ENCODE data around the gene SYT15. TPM values are rescaled to one million over a fixed set of nuclear protein-coding genes. Genes with fewer than 3 reads are reported as not detected.
A peak's percentile ranks its signal among the peaks of the same experiment; 100 is the strongest.

The SYT15 gene
- total RNA-seq, 1 donor from 2014 or later = 12.5 TPM

DNA sequence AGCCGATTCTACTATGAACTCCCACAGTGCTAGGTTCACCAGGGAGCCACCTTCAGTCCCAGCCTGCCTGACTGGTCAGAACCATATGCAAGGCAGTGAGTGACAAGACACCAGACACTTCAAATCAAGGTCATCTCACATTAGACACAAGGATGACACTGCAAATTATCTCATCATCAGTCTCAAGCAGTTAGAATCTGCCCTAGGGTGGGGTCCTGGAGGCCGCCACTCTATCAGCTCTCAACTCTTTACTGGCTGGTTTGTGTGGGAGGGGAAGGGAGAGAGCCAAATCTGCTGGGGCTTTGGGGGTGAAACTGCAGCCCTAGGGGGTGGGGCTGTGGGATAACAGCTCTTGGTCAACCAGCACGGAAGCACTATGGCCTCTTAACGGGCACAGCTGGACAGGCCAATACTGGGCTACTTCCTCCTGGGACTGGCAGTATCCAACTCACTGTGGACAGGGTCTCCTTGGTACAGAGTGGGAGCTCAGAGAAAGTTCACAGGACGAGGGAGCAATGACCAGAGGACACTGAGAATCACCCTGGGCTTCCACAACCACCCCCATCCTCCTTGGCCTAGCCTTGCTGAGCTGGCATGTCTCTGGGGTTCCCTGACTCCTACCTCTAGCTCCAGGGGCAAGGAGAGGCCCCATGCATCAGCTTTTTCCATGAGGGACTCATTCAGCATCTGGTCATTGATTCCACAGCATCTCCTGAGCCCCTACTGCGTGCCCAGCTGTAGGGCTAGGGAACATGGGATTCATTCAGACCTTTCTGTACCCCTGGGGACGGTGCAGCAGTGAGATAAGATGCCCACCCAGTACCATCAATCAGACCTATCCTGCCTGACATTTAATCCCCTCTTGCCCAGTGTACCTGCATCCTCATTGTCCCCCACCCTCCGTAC, 27.9 kb upstream of the SYT15 start:
- H3K27me3 Mint-ChIP-seq (ENCODE audit: unreplicated experiment) = no peaks in the 10 kb centered on the region
- no peak overlapping the region for H3K4me3 Mint-ChIP-seq (ENCODE audit: unreplicated experiment)
- no peak overlapping the region for H3K27ac Mint-ChIP-seq (ENCODE audit: unreplicated experiment)
- no peaks in the 10 kb centered on the region for H3K9me3 Mint-ChIP-seq (ENCODE audit: unreplicated experiment)
- TF ChIP-seq, protein P1, sequence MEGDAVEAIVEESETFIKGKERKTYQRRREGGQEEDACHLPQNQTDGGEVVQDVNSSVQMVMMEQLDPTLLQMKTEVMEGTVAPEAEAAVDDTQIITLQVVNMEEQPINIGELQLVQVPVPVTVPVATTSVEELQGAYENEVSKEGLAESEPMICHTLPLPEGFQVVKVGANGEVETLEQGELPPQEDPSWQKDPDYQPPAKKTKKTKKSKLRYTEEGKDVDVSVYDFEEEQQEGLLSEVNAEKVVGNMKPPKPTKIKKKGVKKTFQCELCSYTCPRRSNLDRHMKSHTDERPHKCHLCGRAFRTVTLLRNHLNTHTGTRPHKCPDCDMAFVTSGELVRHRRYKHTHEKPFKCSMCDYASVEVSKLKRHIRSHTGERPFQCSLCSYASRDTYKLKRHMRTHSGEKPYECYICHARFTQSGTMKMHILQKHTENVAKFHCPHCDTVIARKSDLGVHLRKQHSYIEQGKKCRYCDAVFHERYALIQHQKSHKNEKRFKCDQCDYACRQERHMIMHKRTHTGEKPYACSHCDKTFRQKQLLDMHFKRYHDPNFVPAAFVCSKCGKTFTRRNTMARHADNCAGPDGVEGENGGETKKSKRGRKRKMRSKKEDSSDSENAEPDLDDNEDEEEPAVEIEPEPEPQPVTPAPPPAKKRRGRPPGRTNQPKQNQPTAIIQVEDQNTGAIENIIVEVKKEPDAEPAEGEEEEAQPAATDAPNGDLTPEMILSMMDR (IDR thresholded peaks at IDR 0.05) = no peak
- no peaks in the 10 kb centered on the region for H3K36me3 Mint-ChIP-seq (ENCODE audit: unreplicated experiment)
- DNase-seq (ENCODE audit: extremely low spot score, unreplicated experiment) = peak; percentile 84
- peaks cover 4% of the 10 kb centered on the region for H3K4me1 Mint-ChIP-seq (ENCODE audit: unreplicated experiment)

DNA sequence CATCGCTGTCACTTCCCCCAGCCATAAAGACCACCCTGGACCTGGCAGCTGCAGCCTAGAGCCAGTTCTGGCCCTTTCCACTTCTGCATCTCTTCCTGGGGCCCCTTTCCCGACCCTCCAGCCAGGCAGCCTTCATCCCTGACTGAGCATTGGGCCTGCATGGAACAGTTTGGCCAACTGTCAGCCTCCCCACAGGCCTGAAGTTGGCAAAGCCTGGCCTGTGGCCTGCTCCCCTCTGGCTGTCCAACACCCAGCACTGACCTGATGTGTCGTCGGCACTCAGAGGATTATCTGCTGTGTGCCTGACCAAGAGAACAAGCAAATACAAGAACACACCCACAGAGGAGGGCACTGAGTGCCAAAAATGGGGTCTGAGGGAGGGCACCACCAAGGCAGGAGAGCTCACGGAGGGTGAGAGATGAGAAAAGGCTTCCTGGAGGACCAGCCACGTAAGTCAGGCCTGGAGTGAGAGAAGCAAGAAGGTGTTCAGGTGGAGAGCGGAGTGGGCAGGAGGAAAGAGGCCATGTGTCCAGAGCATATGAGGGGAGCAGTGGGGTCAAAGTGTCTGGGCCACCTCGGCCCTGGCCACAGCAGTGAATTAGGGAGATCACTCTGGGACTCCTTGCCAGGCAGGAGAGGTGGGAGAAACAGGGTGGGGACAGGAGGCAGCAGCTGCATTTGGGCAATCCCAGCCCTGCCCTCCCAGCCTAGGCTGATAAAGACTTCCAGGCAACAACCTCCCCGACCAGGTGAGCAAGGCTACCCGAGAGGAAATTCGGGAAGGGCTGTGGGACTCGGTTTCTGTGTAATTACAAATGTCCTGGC, 27.0 kb upstream of the SYT15 start:
- H3K27ac Mint-ChIP-seq (ENCODE audit: unreplicated experiment) = no peak overlapping the region

DNA sequence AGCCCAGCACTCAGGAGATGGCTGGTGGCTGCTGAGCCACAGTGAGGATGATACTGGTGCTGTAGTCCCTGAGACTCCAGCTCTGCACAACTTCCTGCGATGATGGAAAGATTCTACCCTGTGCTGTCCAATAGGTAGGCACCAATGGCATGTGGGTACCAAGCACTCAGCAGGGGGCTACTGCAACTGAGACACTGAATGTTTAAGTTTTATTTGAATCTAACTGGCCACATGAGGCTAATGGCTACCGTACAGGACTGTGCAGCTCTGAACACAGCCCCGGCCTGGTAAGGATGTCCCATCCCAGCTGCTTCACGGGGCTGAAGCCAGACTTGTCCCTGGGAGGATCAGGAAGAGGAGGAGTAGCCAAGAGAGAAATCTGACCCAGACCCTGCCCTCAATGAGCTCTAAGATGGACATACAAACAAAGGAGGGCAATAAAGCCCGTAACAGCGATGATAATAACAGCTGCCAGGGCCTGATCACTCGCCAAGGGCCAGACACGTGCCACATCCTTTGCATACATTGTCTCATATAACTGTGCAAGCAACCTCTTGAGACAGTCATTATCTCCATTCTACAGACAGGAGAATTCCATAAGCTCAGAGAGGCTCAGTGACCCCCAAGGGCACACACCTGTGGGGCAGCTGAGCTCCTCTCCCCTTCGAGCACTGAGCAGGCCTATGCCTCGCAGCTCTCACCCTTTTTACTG, 26.2 kb upstream of the SYT15 start:
- H3K4me1 Mint-ChIP-seq (ENCODE audit: unreplicated experiment) = peaks cover 10% of the 10 kb centered on the region
- H3K4me3 Mint-ChIP-seq (ENCODE audit: unreplicated experiment) = no peak overlapping the region
- H3K27ac Mint-ChIP-seq (ENCODE audit: unreplicated experiment) = no peak overlapping the region
- H3K36me3 Mint-ChIP-seq (ENCODE audit: unreplicated experiment) = no peaks in the 10 kb centered on the region
- peaks cover 2% of the 10 kb centered on the region for H3K27me3 Mint-ChIP-seq (ENCODE audit: unreplicated experiment)
- DNase-seq (ENCODE audit: extremely low spot score, unreplicated experiment) = peak; percentile 86
- H3K9me3 Mint-ChIP-seq (ENCODE audit: unreplicated experiment) = no peaks in the 10 kb centered on the region
- TF ChIP-seq, protein P1 (IDR thresholded peaks at IDR 0.05) = no peak

More for the DNA sequence above, 27.0 kb upstream of the SYT15 start:
- Mint-ChIP-seq H3K4me1 (ENCODE audit: unreplicated experiment) (peaks cover 6% of the 10 kb centered on the region), H3K4me3 (ENCODE audit: unreplicated experiment) (no peak overlapping the region), H3K36me3 (ENCODE audit: unreplicated experiment) (no peaks in the 10 kb centered on the region), H3K27me3 (ENCODE audit: unreplicated experiment) (no peaks in the 10 kb centered on the region), H3K9me3 (ENCODE audit: unreplicated experiment) (no peaks in the 10 kb centered on the region)
- no peak for DNase-seq (ENCODE audit: extremely low spot score, unreplicated experiment)
- TF ChIP-seq, protein P1 (IDR thresholded peaks at IDR 0.05) = no peak

DNA sequence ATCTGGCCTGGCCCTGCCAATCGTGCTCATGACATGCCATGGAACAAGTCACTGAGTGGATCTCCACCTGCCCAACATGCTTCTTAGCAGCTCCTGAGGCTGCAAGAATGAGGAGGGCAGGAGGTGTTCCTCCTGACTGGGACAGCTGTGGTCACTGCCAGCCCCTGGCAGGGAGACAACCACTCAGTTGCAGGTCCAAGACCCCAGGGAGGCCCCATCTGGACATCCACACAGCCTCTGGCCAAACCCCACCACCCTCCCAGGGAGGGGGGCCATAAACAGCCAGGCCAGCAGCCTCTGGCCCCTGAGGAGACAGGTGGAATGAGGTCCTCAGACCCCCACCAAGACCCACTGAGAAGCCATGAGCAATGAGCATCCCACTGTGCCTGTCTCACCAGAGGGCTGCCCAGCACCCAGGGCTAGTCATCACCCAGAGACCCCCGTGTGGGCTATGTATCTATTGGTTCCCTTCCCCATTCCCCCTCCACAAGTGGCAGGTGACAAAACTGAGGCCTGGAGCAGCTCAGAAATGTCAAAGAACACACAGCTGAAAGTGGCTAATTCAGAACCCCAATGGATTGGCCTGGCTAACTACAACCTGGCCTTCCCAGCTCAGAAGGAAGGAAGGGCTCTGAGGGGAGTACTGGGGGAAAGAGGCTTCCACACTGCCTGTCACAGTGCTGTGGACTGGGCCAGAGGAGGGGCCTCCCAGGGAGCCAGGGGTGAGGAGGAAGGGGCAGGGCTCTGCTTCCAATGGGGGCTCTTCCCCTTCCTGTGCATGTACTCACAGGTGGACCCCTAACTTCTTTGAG, 25.5 kb upstream of the SYT15 start:
- no peak overlapping the region for H3K4me3 Mint-ChIP-seq (ENCODE audit: unreplicated experiment)
- peak; percentile 84 for DNase-seq (ENCODE audit: extremely low spot score, unreplicated experiment)

More for the DNA sequence above, 25.5 kb upstream of the SYT15 start:
- Mint-ChIP-seq H3K27me3 (ENCODE audit: unreplicated experiment) (peaks cover 2% of the 10 kb centered on the region), H3K9me3 (ENCODE audit: unreplicated experiment) (no peaks in the 10 kb centered on the region), H3K36me3 (ENCODE audit: unreplicated experiment) (no peaks in the 10 kb centered on the region), H3K4me1 (ENCODE audit: unreplicated experiment) (peaks cover 12% of the 10 kb centered on the region), H3K27ac (ENCODE audit: unreplicated experiment) (no peak overlapping the region)
- TF ChIP-seq, protein P1 (IDR thresholded peaks at IDR 0.05) = no peak

All from osteocyte (in vitro differentiated cells).